GM23248 (cell line): ENCODE results near the gene IQCM. TPM values are rescaled to one million over a fixed set of nuclear protein-coding genes. Genes with fewer than 3 reads are reported as not detected.

Source experiments
- DNase-seq: peaks from one replicate; pipeline ENCODE4 v3.0.0-alpha.2; 2015
- H2AFZ ChIP-seq: fragments of 200-600 bp; sonication (generic); 2 replicates; pipeline ENCODE4 v1.6.1; 2016; ENCODE audit warnings: antibody characterized with exemption
- H3F3A ChIP-seq: fragments of 200-600 bp; sonication (generic); 2 replicates; pipeline ENCODE4 v1.6.1; 2016; ENCODE audit warnings: mild to moderate bottlenecking, antibody characterized with exemption, mixed run types; ENCODE audit not compliant: insufficient read depth
- H3K27ac ChIP-seq: fragments of 200-600 bp; sonication (generic); 2 replicates; pipeline ENCODE4 v1.5.1; 2016; ENCODE audit warnings: mild to moderate bottlenecking
- H3K27me3 ChIP-seq: fragments of 200-600 bp; sonication (generic); replicated peaks from 2 replicates; pipeline ENCODE4 v1.6.1; 2016; ENCODE audit warnings: mild to moderate bottlenecking; ENCODE audit not compliant: insufficient read depth
- H3K36me3 ChIP-seq: fragments of 200-600 bp; sonication (generic); 2 replicates; pipeline ENCODE4 v1.6.1; 2016; ENCODE audit warnings: low read depth, mild to moderate bottlenecking
- H3K4me1 ChIP-seq: fragments of 200-600 bp; sonication (generic); 2 replicates; pipeline ENCODE4 v1.6.1; 2016; ENCODE audit warnings: mild to moderate bottlenecking; ENCODE audit not compliant: insufficient read depth
- H3K4me2 ChIP-seq: fragments of 200-600 bp; sonication (generic); one replicate; pipeline ENCODE4 v1.6.1; 2016; ENCODE audit warnings: mild to moderate bottlenecking; ENCODE audit not compliant: unreplicated experiment
- H3K4me3 ChIP-seq: fragments of 200-600 bp; sonication (generic); 2 replicates; pipeline ENCODE4 v1.5.1; 2016; ENCODE audit warnings: mild to moderate bottlenecking
- H3K79me2 ChIP-seq: fragments of 200-600 bp; sonication (generic); 2 replicates; pipeline ENCODE4 v1.6.1; 2016; ENCODE audit warnings: mild to moderate bottlenecking; ENCODE audit not compliant: insufficient read depth
- H3K9ac ChIP-seq: fragments of 200-600 bp; sonication (generic); 2 replicates; pipeline ENCODE4 v1.6.1; 2016; ENCODE audit warnings: mild to moderate bottlenecking
- H3K9me2 ChIP-seq: fragments of 200-600 bp; sonication (generic); 2 replicates; pipeline ENCODE4 v1.6.1; 2016; ENCODE audit warnings: mixed run types, mild to moderate bottlenecking, moderate library complexity; ENCODE audit not compliant: insufficient read depth
- H3K9me3 ChIP-seq: fragments of 200-600 bp; sonication (generic); one replicate; pipeline ENCODE4 v1.6.1; 2017; ENCODE audit warnings: low read depth
- H4K20me1 ChIP-seq: fragments of 200-600 bp; sonication (generic); 2 replicates; pipeline ENCODE4 v1.6.0; 2016; ENCODE audit not compliant: insufficient read depth
- EZH2 ChIP-seq: fragments of 200-600 bp; sonication (generic); IDR thresholded peaks from 2 replicates; pipeline ENCODE4 v1.6.1; 2018; ENCODE audit warnings: antibody characterized with exemption, mild to moderate bottlenecking; ENCODE audit not compliant: insufficient read depth, poor library complexity, severe bottlenecking
- EZH2phosphoT487 ChIP-seq: fragments of 200-600 bp; sonication (generic); IDR thresholded peaks from 2 replicates; pipeline ENCODE4 v1.6.1; 2018; ENCODE audit warnings: antibody characterized with exemption, moderate library complexity, mild to moderate bottlenecking, low read depth; ENCODE audit not compliant: insufficient read depth
- WGBS, 2 experiments: methylation state at CpG; one replicate each; pipeline ENCODE4 v1.1.6; 2015 to 2017; ENCODE audit warnings: low lambda C conversion rate in 2 of 2, low coverage in 1 of 2; ENCODE audit errors: missing lambda C conversion rate in 2 of 2; 5-methylcytosine and 5-hydroxymethylcytosine counted together
- in situ Hi-C: fragments of 300-500 bp; cut with MboI; formaldehyde crosslinking; loops from 2 replicates; pipeline ENCODE4 v1.15.0; 2020
- polyA plus RNA-seq: library from polyadenylated mRNA; unstranded; fragments of >200 nt; fragmentation: Nextera tagmentation; extraction: Ambion mirVana; gene quantifications from 2 replicates; pipeline ENCODE4 v1.2.1, GENCODE V29; 2016
- total RNA-seq: library from RNA; depleted of rRNA; stranded (reverse); fragments of >200 nt; shearing (Covaris generic); gene quantifications from 2 replicates; pipeline ENCODE4 v1.2.3, GENCODE V29; 2014

IQCM gene
- total and polyA plus RNA-seq, 2 experiments from 2014 or later: 0.11 TPM; not detected in 1

- DNase-seq: no peak
- H2AFZ ChIP-seq: no peak overlapping the region
- no peak overlapping the region for H3K4me3 ChIP-seq
- H4K20me1 ChIP-seq: no peaks in the 10 kb centered on the region
- WGBS, 2 experiments: 70 to 80% methylated on average over 3 of the region's 3 CpGs
- in situ Hi-C loops: no loop called here
- H3K9ac ChIP-seq: no peak overlapping the region
- no peaks in the 10 kb centered on the region for H3K9me3 ChIP-seq
- H3K4me2 ChIP-seq: no peak overlapping the region
- H3K79me2 ChIP-seq: no peaks in the 10 kb centered on the region
- TF ChIP-seq EZH2phosphoT487: no peak
- no peak for TF ChIP-seq EZH2
- no peaks in the 10 kb centered on the region for H3K36me3 ChIP-seq
- no peaks in the 10 kb centered on the region for H3K27me3 ChIP-seq
- no peaks in the 10 kb centered on the region for H3K9me2 ChIP-seq
- no peaks in the 10 kb centered on the region for H3F3A ChIP-seq
- no peak overlapping the region for H3K27ac ChIP-seq
- no peaks in the 10 kb centered on the region for H3K4me1 ChIP-seq
These were observed 124.9 kb downstream of the IQCM start for GRCh38 chr4:149690726-149691125.

GRCh38 chr4:149684516-149684915 is 131.1 kb downstream of the IQCM start:
- Histone ChIP-seq H3K36me3 (no peaks in the 10 kb centered on the region), H4K20me1 (no peaks in the 10 kb centered on the region), H3K4me3 (no peak overlapping the region), H3K4me1 (no peaks in the 10 kb centered on the region), H3F3A (no peaks in the 10 kb centered on the region), H3K27me3 (no peaks in the 10 kb centered on the region), H3K9me2 (no peaks in the 10 kb centered on the region), H3K9me3 (no peaks in the 10 kb centered on the region), H3K9ac (no peak overlapping the region), H3K27ac (no peak overlapping the region), H3K4me2 (no peak overlapping the region), H3K79me2 (no peaks in the 10 kb centered on the region), H2AFZ (no peak overlapping the region)
- in situ Hi-C loops: no loop called here
- 28 to 38% methylated on average over 2 of the region's 2 CpGs for WGBS, 2 experiments
- no peak for DNase-seq
- TF ChIP-seq EZH2phosphoT487: no peak
- TF ChIP-seq EZH2: no peak

GRCh38 chr4:149676076-149676475 is 139.6 kb downstream of the IQCM start:
- Histone ChIP-seq H3K9ac (no peak overlapping the region), H3K9me2 (no peaks in the 10 kb centered on the region), H3K4me3 (no peak overlapping the region), H4K20me1 (no peaks in the 10 kb centered on the region), H2AFZ (no peak overlapping the region), H3K27ac (no peak overlapping the region), H3F3A (no peaks in the 10 kb centered on the region), H3K27me3 (no peaks in the 10 kb centered on the region), H3K4me1 (no peaks in the 10 kb centered on the region), H3K79me2 (no peaks in the 10 kb centered on the region), H3K9me3 (no peaks in the 10 kb centered on the region), H3K36me3 (no peaks in the 10 kb centered on the region), H3K4me2 (no peak overlapping the region)
- in situ Hi-C loops: no loop called here
- DNase-seq: no peak
- 75 to 77% methylated on average over 3 of the region's 3 CpGs for WGBS, 2 experiments
- TF ChIP-seq EZH2 (no peak), EZH2phosphoT487 (no peak)

- Histone ChIP-seq H3K27me3 (no peaks in the 10 kb centered on the region), H3K36me3 (no peaks in the 10 kb centered on the region), H3F3A (no peaks in the 10 kb centered on the region), H2AFZ (no peak overlapping the region), H3K4me1 (no peaks in the 10 kb centered on the region), H3K9me3 (no peaks in the 10 kb centered on the region), H3K9me2 (no peaks in the 10 kb centered on the region), H3K4me3 (no peak overlapping the region), H3K4me2 (no peak overlapping the region), H3K27ac (no peak overlapping the region), H3K9ac (no peak overlapping the region), H3K79me2 (no peaks in the 10 kb centered on the region), H4K20me1 (no peaks in the 10 kb centered on the region)
- no peak for DNase-seq
- in situ Hi-C loops: no loop called here
- TF ChIP-seq EZH2 (no peak), EZH2phosphoT487 (no peak)
These were observed 169.9 kb downstream of the IQCM start for GRCh38 chr4:149645790-149646189.

- no peak overlapping the region for H3K9ac ChIP-seq
- peak; percentile 55 for DNase-seq
- in situ Hi-C loops: no loop called here
- H3K27me3 ChIP-seq: no peaks in the 10 kb centered on the region
- no peaks in the 10 kb centered on the region for H3F3A ChIP-seq
- H3K4me2 ChIP-seq: no peak overlapping the region
- no peaks in the 10 kb centered on the region for H3K9me2 ChIP-seq
- H3K4me3 ChIP-seq: no peak overlapping the region
- no peak for TF ChIP-seq EZH2phosphoT487
- TF ChIP-seq EZH2: no peak
- WGBS, 2 experiments: 55 to 74% methylated on average over 1 of the region's 1 CpG
- no peaks in the 10 kb centered on the region for H3K9me3 ChIP-seq
- H3K27ac ChIP-seq: no peak overlapping the region
- H3K79me2 ChIP-seq: no peaks in the 10 kb centered on the region
- no peaks in the 10 kb centered on the region for H4K20me1 ChIP-seq
- H3K4me1 ChIP-seq: peaks cover 8% of the 10 kb centered on the region
- H2AFZ ChIP-seq: no peak overlapping the region
- H3K36me3 ChIP-seq: no peaks in the 10 kb centered on the region
These were observed 177.6 kb downstream of the IQCM start for GRCh38 chr4:149638073-149638472.
